ENCODE measurements around the gene ARL3. TPM values are rescaled to one million over a fixed set of nuclear protein-coding genes. Genes with fewer than 3 reads are reported as not detected.

The ARL3 gene
- total and polyA plus RNA-seq, 2 of the 4 experiments (the other 2 are of a cell fraction) = 5.0 to 14.3 TPM

DNA sequence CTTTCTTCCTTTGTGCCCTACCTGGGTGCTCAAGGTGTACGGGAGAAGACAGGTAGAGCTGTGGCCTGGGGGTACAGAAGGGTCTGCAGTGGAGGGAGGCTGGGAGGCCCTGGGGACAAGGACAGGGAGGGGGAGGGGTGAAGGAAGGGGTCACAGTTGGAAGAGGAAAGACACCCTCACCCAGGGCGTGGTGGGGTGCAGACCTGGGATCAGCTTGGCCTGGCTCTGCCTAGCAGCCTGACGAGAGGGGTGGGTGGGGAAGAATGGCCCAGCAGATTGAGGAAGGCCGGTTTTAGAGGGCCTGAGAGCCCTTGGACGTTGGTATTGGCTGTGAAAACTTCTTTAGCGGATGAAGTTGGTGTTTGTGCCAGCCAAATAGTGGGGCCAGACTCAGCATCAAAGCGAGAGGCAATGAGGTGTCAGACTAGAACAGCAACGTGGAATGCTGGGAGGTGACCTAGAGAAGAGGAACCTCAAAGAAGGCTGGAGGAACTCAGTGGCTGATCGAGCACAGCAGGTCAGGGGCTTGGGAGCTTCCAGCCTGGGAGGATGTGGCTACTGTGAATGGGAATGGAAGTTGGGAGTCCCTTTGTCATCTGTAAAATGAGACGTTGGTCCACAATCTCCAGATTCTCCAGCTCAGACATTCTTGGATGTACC, 88.0 kb downstream of the ARL3 start:
- H3K27ac ChIP-seq (ENCODE audit: insufficient read depth, low read length) = peak overlapping the region; percentile 78
- H3K9me1 ChIP-seq (ENCODE audit: insufficient read depth, low read length) = peaks cover 47% of the 10 kb centered on the region
- H2AK9ac ChIP-seq (replicated peaks; ENCODE audit: low read depth, low read length, poor library complexity) = peak overlapping the region; percentile 60
- ChIA-PET CTCF (no interaction called here), POLR2A (ENCODE audit: unreplicated experiment) (no interaction called here)
- peak overlapping the region; percentile 56 for H3K18ac ChIP-seq (ENCODE audit: low read depth, low read length)
- intact Hi-C loops (cut with micrococcal nuclease) (no loop called here), dilution Hi-C loops (cut with HindIII; ENCODE audit: low sequenced_read_pairs, unreplicated experiment) (no loop called here), in situ Hi-C loops (cut with MboI; ENCODE audit: low sequenced_read_pairs) (no loop called here)
- 63% methylated on average over 8 of the region's 10 CpGs; no CpG with 5 or more reads in 1 of the 2 experiments for WGBS, 2 experiments (ENCODE audit: extremely low coverage in 2 of 2, insufficient read length in 1 of 2)
- peaks cover 54% of the 10 kb centered on the region for H3K4me1 ChIP-seq (ENCODE audit: control insufficient read depth, insufficient read depth, low read length)
- H4K8ac ChIP-seq (ENCODE audit: low read depth in 2 of 2, low read length in 2 of 2) = peak overlapping the region; percentile 97 to 100
- peaks cover 2% of the 10 kb centered on the region; the same call in 1 of the 2 replicates for H3K36me3 ChIP-seq (ENCODE audit: control insufficient read depth, insufficient read depth, low read length)
- H3K14ac ChIP-seq (replicated peaks; ENCODE audit: low read depth, low read length) = peak overlapping the region; percentile 99
- H2BK15ac ChIP-seq (ENCODE audit: low read depth, low read length) = peak overlapping the region; percentile 99; the same call in 2 of the 3 replicates
- no peak overlapping the region for H3K56ac ChIP-seq (ENCODE audit: extremely low read depth, insufficient read depth, low read length)
- BruUV-seq (replicated peaks) = no TSS peak
- ATAC-seq (ENCODE audit: low read depth) (no peak), DNase-seq (no peak)
- H3K9ac ChIP-seq (ENCODE audit: low read depth, low read length) = no peak overlapping the region
- H4K20me1 ChIP-seq (ENCODE audit: insufficient read depth, low read length) = no peaks in the 10 kb centered on the region
- H2BK20ac ChIP-seq (ENCODE audit: low read depth, low read length) = peak overlapping the region; percentile 88; the same call in 1 of the 2 replicates
- H3K4me2 ChIP-seq (ENCODE audit: low read depth, low read length) = no peak overlapping the region
- H2AK5ac ChIP-seq (ENCODE audit: low read depth, low read length) = peak overlapping the region; percentile 97
- H2BK120ac ChIP-seq (ENCODE audit: low read depth, low read length) = peak overlapping the region; percentile 99
- H3K4ac ChIP-seq (ENCODE audit: low read depth, low read length) = peak overlapping the region; percentile 98
- H3K27me3 ChIP-seq (ENCODE audit: control insufficient read depth, insufficient read depth, low read length) = no peaks in the 10 kb centered on the region
- TF ChIP-seq CEBPB (IDR thresholded peaks at IDR 0.05; ENCODE audit: low read depth, low read length) (no peak), BHLHE40 (IDR thresholded peaks at IDR 0.05; ENCODE audit: low read depth, low read length) (no peak), CHD1 (IDR thresholded peaks at IDR 0.05; ENCODE audit: low read depth, low read length) (no peak), MAFK (IDR thresholded peaks at IDR 0.05; ENCODE audit: low read depth, low read length) (no peak), MXI1 (IDR thresholded peaks at IDR 0.05; ENCODE audit: borderline replicate concordance, low read depth, low read length) (no peak), ELK1 (IDR thresholded peaks at IDR 0.05; ENCODE audit: borderline replicate concordance, low read depth, low read length) (no peak), CTCF (conservative IDR thresholded peaks at IDR 0.05; ENCODE audit: low read depth, low read length) (no peak), NFE2L2 (IDR thresholded peaks at IDR 0.05; ENCODE audit: low read depth, low read length) (no peak), RCOR1 (IDR thresholded peaks at IDR 0.05; ENCODE audit: insufficient replicate concordance, low read length) (no peak), MAZ (IDR thresholded peaks at IDR 0.05; ENCODE audit: borderline replicate concordance, low read depth, low read length) (no peak), POLR2A (IDR thresholded peaks at IDR 0.05; ENCODE audit: low read depth, low read length) (no peak), RFX5 (IDR thresholded peaks at IDR 0.05; ENCODE audit: low read depth, low read length) (no peak), RAD21 (IDR thresholded peaks at IDR 0.05; ENCODE audit: low read length) (no peak), SMC3 (IDR thresholded peaks at IDR 0.05; ENCODE audit: low read depth, low read length) (no peak)
- H2AFZ ChIP-seq (replicated peaks; ENCODE audit: low read length, poor library complexity) = peak overlapping the region; percentile 2
- H3K79me1 ChIP-seq (ENCODE audit: low read depth in 1 of 2, low read length in 2 of 2) = peaks cover 20 to 60% of the 10 kb centered on the region in 2 experiments
- peak overlapping the region; percentile 93; the same call in 1 of the 2 replicates for H3K23ac ChIP-seq (ENCODE audit: low read depth, low read length)
- H3K4me3 ChIP-seq (ENCODE audit: insufficient read depth, low read depth, low read length) = no peak overlapping the region
- no peaks in the 10 kb centered on the region for H3K9me3 ChIP-seq (ENCODE audit: control insufficient read depth, insufficient read depth, low read length)
- peak overlapping the region; percentile 100 for H2BK5ac ChIP-seq (ENCODE audit: low read depth, low read length, poor library complexity, severe bottlenecking)
- H4K5ac ChIP-seq (ENCODE audit: low read depth, low read length) = peak overlapping the region; percentile 53
- peak overlapping the region; percentile 100 for H4K91ac ChIP-seq (ENCODE audit: insufficient read depth, low read depth, low read length)

Data from IMR-90 (cell line).